HL-60 (cell line): Measurements from ENCODE around the gene GABBR2.

Experiments used
- CTCF ChIP-seq: IDR thresholded peaks from one replicate; pipeline ENCODE4 v1.5.1; 2011; ENCODE audit warnings: low read length, control low read depth, inconsistent platforms; ENCODE audit not compliant: insufficient read depth
- REST ChIP-seq: IDR thresholded peaks from 2 replicates; pipeline ENCODE4 v1.6.1; 2012; ENCODE audit warnings: low read depth; ENCODE audit not compliant: insufficient replicate concordance

- TF ChIP-seq CTCF: no peak
- TF ChIP-seq REST: no peak
Observed at GRCh38 chr9:98315067-98315453, 393.7 kb downstream of the GABBR2 start.
